ENCODE measurements around the gene MECP2. TPM values are rescaled to one million over a fixed set of nuclear protein-coding genes. Genes with fewer than 3 reads are reported as not detected.

Gene MECP2
- total RNA-seq, 1 donor from 2014 or later: 57.8 TPM

DNA sequence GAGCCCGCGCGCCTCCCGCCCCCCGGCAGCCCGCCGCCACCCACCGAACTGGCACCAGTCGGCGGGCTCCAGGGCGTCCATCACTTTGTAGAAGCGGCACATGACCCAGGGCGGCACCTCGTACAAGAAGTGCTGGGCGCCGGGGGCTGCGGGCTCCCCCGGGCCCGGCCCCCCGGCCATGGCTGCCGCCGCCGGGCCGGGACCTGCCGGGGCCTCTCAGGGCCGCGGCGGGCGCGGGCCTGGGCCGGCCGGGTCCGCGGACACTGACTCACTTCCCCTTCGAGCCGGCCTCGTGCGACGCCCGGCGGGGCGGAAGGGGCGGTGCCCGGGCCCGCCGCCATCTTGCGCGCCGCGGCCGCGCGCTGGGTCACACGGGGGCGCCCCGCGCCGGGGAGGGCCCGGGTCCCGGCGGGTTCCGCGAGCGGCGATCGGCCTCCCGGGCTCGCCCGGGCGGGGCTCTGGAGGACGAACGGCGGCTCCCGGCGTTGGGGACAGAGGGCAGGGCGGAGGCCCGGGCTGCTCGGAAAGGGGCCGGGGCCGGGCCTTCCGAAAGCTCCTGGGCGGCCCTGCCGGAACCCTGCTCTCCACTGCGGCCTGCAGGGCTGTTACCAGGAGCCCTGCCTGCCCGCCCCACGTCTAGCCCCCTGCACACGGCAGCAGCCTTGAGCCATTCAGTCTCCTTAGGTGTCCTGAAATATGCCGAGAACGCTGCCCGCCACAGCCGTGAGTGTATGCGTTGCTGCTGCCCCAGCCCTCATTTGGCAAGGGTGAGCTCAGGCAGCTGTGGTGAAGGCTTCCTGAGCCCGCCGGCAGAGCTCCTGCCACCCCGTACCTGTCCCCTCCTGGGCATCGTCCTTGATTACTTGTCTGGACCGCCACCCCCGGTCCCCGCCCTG, 77.6 kb downstream of the MECP2 start, which contains the start of gene IRAK1:
TSS of gene IRAK1 (minus strand) at position 270 of the 896 bp plus-strand sequence. CDS start at position 180, 90 bp downstream.
- peaks cover 4% of the 10 kb centered on the region for H3K9me3 Mint-ChIP-seq
- TF ChIP-seq CTCF (IDR thresholded peaks at IDR 0.05; ENCODE audit: unreplicated experiment): no peak
- peak within 1 kb of the TSS; percentile 73 for H3K4me3 Mint-ChIP-seq
- H3K27ac Mint-ChIP-seq: peak within 1 kb of the TSS; percentile 92
- peaks cover 17% of the 10 kb centered on the region for H3K4me1 Mint-ChIP-seq
- no peak for DNase-seq (ENCODE audit: low spot score in 2 of 2, unreplicated experiment in 2 of 2)
- peaks cover 10% of the 10 kb centered on the region for H3K36me3 Mint-ChIP-seq
- no peaks in the 10 kb centered on the region for H3K27me3 Mint-ChIP-seq (ENCODE audit: low read depth)

DNA sequence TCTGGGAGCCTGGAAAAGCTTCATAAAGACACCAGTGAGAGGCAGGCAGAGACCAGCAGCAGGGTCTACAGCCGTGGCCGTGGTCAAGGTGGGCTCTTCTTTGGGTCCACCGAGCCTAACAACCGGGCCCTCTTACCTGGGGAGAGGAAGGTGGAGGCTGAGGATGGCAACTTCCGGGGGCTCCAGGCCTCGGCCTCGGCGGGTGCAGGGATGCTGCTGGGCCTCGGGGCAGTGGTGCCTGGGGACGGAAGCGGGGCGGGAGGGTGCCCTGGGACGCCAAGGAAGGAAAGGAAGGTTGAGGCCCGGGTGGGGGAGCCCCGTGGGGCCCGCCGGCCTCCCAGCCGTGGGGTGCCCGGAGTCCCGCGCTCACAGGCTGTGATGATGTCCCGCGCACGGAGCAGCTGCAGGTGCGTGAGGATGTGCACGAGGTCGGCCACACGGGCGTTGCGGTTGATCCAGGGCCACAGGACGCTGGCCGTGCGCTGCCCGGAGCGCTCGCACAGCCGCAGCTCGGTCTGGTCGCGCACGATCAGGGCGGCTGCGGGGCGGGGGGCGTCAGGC, 78.4 kb downstream of the MECP2 start:
- peaks cover 10% of the 10 kb centered on the region for H3K36me3 Mint-ChIP-seq
- H3K4me1 Mint-ChIP-seq: peaks cover 17% of the 10 kb centered on the region
- H3K27me3 Mint-ChIP-seq (ENCODE audit: low read depth): no peaks in the 10 kb centered on the region
- no peak for DNase-seq (ENCODE audit: low spot score in 2 of 2, unreplicated experiment in 2 of 2)
- peak overlapping the region; percentile 73 for H3K4me3 Mint-ChIP-seq
- H3K9me3 Mint-ChIP-seq: peaks cover 4% of the 10 kb centered on the region
- TF ChIP-seq CTCF (IDR thresholded peaks at IDR 0.05; ENCODE audit: unreplicated experiment): no peak
- H3K27ac Mint-ChIP-seq: peak overlapping the region; percentile 85

DNA sequence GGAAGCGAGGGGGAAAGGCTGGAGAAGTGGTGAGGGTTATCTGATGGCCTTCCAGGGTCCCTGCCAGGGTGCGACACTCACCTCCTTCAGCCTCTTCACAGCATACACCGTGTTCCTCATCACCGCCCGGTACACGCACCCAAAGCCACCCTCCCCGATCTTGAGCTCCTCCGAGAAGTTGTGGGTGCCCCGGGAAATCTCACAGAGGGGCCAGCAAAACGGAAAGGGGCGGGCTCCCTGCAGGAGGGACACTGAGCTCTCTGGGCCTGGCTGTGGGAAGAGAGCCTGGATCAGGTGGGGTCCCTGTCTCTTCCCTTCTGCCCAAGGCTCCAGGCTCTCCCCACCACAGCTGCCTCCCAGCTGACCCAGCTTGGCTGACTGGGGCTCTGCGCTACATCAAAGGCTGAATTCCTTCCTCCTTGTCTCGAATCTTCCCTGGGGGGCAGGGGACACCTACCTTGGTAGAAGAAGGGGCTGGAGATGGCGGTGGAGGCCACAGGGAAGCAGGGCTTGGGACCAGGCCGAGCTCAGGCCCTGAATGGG, 78.9 kb downstream of the MECP2 start:
- Mint-ChIP-seq H3K4me1 (peaks cover 17% of the 10 kb centered on the region), H3K4me3 (peak overlapping the region; percentile 73), H3K9me3 (peaks cover 4% of the 10 kb centered on the region), H3K27me3 (ENCODE audit: low read depth) (no peaks in the 10 kb centered on the region), H3K27ac (peak overlapping the region; percentile 85), H3K36me3 (peaks cover 10% of the 10 kb centered on the region)
- no peak for TF ChIP-seq CTCF (IDR thresholded peaks at IDR 0.05; ENCODE audit: unreplicated experiment)
- DNase-seq (ENCODE audit: low spot score in 2 of 2, unreplicated experiment in 2 of 2): no peak

- Mint-ChIP-seq H3K4me1 (peaks cover 13% of the 10 kb centered on the region), H3K4me3 (peak overlapping the region; percentile 73), H3K36me3 (peaks cover 8% of the 10 kb centered on the region), H3K27me3 (ENCODE audit: low read depth) (no peaks in the 10 kb centered on the region), H3K9me3 (peaks cover under 1% of the 10 kb centered on the region), H3K27ac (no peak overlapping the region)
- no peak for DNase-seq (ENCODE audit: low spot score in 2 of 2, unreplicated experiment in 2 of 2)
- TF ChIP-seq CTCF (IDR thresholded peaks at IDR 0.05; ENCODE audit: unreplicated experiment): no peak
Observed at GRCh38 chrX:154017766-154018517, 79.6 kb downstream of the MECP2 start.

- Mint-ChIP-seq H3K9me3 (no peaks in the 10 kb centered on the region), H3K36me3 (peaks cover 8% of the 10 kb centered on the region), H3K4me3 (no peak overlapping the region), H3K27ac (no peak overlapping the region), H3K4me1 (peaks cover 10% of the 10 kb centered on the region), H3K27me3 (ENCODE audit: low read depth) (no peaks in the 10 kb centered on the region)
- TF ChIP-seq CTCF (IDR thresholded peaks at IDR 0.05; ENCODE audit: unreplicated experiment): no peak
- DNase-seq (ENCODE audit: low spot score in 2 of 2, unreplicated experiment in 2 of 2): no peak
Observed at GRCh38 chrX:154016366-154017076, 81.0 kb downstream of the MECP2 start.

Measured in mesothelial cell of epicardium (in vitro differentiated cells).